NCI-H226 (cell line): ENCODE data around the gene ANKRD30B.
"Not testable (repeated sequence)": the region's sequence is repeated elsewhere in the genome, so short reads cannot be mapped to it uniquely, and the experiment has no call there.

Experiments used
- DNase-seq: peaks from one replicate; pipeline ENCODE4 v3.0.0-alpha.2; 2015

Gene ANKRD30B

DNA sequence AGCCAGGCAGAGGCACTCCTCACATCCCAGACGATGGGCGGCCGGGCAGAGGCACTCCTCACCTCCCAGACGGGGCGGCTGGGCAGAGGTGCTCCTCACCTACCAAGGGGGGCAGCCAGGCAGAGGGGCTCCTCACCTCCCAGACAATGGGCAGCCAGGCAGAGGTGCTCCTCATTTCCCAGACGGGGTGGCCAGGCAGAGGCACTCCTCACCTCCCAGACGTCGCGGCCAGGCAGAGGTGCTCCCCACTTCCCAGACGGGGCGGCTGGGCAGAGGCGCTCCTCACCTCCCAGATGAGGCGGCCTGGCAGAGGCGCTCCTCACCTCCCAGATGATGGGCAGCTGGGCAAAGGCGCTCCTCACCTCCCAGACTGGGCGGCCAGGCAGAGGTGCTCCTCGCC, 107.7 kb downstream of the ANKRD30B start:
- DNase-seq, result not testable (repeated sequence)

DNA sequence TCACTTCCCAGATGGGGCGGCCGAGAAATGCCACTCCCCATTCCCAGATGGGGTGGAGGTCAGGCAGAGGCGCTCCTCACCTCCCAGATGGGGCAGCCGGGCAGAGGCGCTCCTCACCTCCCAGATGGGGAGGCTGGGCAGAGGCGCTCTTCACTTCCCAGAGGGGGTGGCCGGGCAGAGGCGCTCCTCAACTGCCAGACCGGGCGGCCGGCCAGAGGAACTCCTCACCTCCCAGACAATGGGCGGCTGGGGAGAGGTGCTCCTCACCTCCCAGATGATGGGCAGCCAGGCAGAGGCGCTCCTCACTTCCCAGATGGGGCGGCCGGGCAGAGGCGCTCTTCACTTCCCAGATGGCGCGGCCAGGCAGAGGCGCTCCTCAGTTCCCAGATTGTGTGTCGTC, 108.3 kb downstream of the ANKRD30B start:
- DNase-seq, result not testable (repeated sequence)

DNA sequence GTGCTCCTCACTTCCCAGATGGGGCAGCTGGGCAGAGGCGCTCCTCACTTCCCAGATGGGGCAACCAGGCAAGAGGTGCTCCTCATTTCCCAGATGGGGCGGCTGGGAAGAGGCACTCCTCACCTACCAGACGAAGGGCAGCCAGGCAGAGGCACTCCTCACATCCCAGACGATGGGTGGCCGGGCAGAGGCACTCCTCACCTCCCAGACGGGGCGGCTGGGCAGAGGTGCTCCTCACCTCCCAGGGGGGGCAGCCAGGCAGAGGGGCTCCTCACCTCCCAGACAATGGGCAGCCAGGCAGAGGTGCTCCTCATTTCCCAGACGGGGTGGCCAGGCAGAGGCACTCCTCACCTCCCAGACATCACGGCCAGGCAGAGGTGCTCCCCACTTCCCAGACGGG, 110.5 kb downstream of the ANKRD30B start:
- DNase-seq, result not testable (repeated sequence)

DNA sequence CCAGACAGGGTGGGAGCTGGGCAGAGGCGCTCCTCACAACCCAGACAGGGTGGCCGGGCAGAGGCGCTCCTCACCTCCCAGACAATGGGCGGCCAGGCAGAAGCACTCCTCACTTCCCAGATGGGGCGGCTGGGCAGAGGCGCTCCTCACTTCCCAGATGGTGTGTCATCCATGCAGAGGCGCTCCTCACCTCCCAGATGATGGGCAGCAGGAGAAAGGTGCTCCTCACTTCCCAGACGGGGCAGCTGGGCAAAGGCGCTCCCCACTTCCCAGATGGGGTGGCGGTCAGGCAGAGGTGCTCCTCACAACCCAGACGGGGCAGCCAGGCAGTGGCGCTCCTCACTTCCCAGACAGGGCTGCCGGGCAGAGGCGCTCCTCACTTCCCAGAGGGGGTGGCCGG, 112.0 kb downstream of the ANKRD30B start:
- DNase-seq, result not testable (repeated sequence)

DNA sequence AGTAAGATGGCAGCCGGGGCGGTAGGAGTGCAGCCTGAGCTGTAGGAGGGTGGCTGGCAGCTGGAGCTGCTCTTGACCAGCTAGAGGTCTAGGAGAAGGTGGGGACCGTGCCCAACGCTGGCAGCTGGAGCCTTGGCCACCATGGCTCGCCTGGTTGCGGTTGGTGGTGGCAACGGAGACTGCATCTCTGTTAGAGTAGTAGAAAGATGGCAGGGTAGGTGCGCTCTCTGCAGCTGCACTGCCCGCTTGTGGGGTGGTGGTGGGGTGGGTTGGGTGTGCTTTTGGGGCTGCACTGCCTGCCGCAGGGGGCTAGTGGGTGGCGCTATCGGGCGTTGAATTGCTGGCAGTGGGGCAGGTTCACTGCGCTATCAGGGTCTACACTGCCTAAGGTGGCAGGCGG, 118.5 kb downstream of the ANKRD30B start:
- not testable (repeated sequence) for DNase-seq

DNA sequence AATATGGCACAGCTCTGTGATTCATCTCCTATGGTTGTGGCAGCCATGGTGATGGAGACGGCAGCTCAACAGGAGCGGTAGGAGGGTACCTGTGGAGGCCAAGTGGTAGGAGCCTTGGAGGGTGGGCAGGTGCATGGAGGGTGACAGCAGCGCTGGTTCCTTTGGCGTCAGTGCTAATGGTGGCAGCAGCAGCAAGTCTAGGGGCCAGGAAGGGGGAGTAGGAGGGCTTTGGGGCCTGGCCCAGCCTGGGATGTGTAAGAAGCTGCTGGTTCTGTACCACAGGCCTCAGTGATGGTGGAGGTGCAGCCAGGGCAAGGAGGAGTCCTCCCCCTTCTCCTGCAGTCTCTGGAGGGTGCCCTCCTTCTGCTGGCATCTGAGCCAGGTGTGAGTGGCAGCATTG, 120.0 kb downstream of the ANKRD30B start:
- DNase-seq, result not testable (repeated sequence)

DNA sequence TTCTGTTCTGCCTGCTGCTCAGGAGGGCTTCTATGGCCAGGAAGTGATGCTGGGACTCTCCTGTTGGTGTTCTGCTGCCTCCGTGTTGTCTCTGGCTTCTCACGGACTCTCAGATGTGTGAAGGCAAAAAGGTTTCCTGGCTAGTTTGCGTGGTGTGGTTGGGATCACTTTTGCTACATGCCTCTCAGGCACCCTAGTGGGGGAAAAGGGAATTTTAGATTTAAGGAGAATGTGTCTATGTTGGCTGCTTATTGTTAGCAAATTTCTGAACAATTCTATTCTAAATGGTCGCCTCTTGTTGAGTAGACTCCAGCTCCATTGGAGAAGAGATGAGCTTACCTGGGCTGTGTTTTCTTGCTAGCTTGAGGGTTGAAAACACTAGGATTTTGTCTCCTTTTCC, 120.9 kb downstream of the ANKRD30B start:
- not testable (repeated sequence) for DNase-seq

DNA sequence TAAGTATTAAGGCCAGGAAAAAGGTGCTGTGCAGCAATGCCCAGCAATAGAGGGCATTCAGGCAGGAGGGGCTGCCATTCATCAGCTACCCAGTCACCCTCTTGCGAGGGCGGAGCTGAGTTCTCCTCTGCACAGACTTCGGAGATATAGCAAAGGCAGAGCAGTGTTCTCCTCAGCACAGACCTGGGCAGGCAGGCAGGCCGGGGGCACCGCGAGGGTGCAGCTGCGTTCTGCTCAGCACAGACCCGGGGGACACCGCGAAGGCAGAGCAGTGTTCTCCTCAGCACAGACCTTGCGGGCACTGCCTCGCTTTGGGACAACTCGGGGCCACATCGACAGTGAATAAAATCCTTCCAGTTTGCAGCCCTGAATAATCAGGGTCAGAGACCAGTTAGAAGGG, 130.9 kb downstream of the ANKRD30B start:
- not testable (repeated sequence) for DNase-seq

DNA sequence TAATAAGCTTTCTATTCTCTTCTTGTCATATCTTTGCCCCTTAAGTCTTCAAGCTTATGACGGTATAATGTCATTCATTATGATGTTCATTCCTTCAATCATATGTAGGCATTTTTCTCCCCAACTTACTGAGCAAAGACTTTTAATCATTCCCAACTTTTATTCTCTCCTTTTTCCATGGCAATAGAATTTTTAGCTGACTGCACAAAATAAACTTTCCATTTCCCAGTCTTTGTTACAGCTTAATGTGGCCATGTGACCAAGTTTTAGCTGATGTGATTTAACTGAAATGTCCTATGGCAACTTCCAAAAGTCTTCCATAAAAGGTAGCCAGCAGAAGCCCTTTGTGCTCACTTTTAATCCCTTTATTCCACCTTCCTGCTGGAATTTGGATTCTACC, 152.5 kb downstream of the ANKRD30B start:
- DNase-seq, result no peak
